ENCODE data around the gene SPOUT1.
A peak's percentile ranks its signal among the peaks of the same experiment; 100 is the strongest.

The SPOUT1 gene

DNA sequence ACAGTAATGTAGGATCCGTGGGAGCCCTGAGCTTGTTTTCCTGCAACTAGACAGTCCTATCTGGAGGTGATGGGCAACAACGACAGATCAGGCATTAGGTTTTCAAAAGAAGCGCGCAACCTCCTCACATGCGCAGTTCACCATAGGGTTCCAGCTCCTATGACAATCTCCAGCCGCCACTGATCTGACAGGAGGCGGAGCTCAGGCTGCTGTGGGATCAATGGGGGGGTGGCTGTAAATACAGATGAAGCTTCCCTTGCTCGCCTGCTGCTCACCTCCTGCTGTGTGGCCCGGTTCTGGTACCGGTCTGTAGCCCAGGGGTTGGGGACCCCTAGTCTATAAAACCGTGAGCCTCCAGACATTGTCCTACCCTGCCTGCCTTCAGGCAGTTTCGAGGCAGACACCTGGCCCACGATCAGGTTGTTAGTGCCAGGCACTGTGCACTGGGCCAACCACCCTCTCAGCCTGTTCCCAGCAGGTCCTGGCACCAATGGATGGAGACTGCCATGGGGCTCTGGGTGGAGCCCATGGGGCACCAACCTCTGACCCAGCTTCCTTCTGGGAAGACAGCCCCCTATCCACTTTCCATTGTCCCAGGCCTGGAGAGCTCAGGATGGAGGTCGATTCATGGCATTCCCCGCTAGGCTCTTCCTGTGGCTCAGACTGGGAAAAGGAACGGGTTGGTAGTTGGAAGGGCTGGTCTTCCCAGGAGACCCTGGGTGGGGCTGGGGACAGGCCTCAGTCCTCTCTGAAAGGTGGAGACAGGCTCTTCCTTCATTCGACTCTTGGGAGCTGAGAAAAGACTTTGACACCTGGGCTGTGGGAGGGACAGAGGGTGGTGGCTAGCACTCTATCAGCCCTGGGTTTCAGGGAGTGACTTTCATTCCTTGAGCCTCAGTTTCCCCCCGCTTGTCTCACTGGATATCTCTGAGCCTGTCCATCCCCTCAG is 9.6 kb downstream of the SPOUT1 start:
- TF ChIP-seq, protein P1, sequence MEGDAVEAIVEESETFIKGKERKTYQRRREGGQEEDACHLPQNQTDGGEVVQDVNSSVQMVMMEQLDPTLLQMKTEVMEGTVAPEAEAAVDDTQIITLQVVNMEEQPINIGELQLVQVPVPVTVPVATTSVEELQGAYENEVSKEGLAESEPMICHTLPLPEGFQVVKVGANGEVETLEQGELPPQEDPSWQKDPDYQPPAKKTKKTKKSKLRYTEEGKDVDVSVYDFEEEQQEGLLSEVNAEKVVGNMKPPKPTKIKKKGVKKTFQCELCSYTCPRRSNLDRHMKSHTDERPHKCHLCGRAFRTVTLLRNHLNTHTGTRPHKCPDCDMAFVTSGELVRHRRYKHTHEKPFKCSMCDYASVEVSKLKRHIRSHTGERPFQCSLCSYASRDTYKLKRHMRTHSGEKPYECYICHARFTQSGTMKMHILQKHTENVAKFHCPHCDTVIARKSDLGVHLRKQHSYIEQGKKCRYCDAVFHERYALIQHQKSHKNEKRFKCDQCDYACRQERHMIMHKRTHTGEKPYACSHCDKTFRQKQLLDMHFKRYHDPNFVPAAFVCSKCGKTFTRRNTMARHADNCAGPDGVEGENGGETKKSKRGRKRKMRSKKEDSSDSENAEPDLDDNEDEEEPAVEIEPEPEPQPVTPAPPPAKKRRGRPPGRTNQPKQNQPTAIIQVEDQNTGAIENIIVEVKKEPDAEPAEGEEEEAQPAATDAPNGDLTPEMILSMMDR (IDR thresholded peaks at IDR 0.05; ENCODE audit: low read depth, low read length): no peak
- DNase-seq (ENCODE audit: low read depth, low spot score): no peak
- in situ Hi-C loops (cut with HindIII; ENCODE audit: low sequenced_read_pairs): no loop called here
- no peak overlapping the region for H3K4me3 ChIP-seq (ENCODE audit: low read depth, low read length)

DNA sequence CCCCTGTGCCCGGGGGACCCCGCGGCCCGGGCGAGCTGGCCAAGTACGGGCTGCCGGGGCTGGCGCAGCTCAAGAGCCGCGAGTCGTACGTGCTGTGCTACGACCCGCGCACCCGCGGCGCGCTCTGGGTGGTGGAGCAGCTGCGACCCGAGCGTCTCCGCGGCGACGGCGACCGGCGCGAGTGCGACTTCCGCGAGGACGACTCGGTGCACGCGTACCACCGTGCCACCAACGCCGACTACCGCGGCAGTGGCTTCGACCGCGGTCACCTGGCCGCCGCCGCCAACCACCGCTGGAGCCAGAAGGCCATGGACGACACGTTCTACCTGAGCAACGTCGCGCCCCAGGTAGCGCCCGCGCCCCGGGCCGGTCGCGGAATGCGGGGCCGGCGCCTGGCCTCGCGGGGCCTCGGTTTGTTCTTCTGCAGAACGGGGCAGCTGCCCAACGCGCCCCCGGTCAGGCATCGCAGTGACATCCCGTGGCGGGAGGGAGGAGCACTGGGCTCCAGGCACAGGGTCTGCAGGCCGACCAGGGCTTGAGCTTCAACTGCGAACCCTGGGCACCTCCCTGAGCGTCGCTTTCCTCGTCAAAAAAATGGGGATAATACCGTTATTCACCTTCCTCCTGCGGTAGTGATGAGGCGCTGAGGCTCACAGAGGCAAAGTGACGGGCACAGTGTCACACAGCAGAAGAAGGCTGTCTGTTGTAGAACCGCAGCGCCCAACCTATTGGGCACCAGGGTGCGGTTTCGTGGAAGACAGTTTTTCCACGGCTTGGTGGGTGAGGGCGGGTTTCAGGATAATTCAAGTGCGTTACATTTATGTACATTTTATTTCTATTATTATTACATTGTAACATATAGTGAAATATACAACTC is 10.5 kb downstream of the SPOUT1 start:
- peak overlapping the region; percentile 63 for H3K4me3 ChIP-seq (ENCODE audit: low read depth, low read length)
- TF ChIP-seq, protein P1 (IDR thresholded peaks at IDR 0.05; ENCODE audit: low read depth, low read length): no peak
- no peak for DNase-seq (ENCODE audit: low read depth, low spot score)
- in situ Hi-C loops (cut with HindIII; ENCODE audit: low sequenced_read_pairs): no loop called here

DNA sequence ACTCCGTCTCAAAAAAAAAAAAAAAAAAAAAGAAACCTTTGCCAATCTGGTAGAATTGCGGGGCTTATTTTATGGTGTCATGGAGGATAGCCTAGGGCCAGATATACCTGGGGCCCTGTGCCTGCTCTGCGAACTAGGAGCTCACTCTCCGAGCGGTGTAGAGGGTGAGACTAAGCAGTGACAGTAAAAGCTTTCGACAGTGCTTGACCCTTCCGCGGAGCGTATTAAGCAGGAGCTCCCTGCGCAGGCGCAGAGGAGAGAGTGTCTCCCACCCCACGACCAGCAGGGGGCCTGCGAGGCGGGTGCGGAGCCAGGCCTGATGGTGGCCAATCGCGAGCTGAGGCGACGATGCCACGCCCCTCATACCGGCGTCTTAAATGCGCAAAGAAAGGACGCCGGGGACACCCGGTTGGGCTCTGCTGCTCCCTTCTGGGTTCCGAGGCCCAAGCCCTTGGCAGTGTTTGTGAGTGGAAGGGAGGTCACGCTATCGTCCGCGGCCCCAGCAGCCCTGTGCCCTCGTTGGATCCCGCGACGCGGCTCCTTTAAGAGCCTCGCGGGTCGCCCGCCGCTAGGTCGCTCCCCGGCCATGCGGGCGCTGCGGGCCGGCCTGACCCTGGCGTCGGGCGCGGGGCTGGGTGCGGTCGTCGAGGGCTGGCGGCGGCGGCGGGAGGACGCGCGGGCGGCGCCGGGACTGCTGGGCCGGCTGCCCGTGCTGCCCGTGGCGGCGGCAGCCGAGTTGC is 11.3 kb downstream of the SPOUT1 start, which contains the start of gene ENDOG:
Gene ENDOG (plus strand): TSS at position 402 of the 740 bp plus-strand sequence. CDS start 185 bp downstream, at position 587.
- in situ Hi-C loops (cut with HindIII; ENCODE audit: low sequenced_read_pairs): no loop called here
- TF ChIP-seq, protein P1 (IDR thresholded peaks at IDR 0.05; ENCODE audit: low read depth, low read length): peak; percentile 90
- peak within 1 kb of the TSS; percentile 63 for H3K4me3 ChIP-seq (ENCODE audit: low read depth, low read length)
- DNase-seq (ENCODE audit: low read depth, low spot score): peak; percentile 97

DNA sequence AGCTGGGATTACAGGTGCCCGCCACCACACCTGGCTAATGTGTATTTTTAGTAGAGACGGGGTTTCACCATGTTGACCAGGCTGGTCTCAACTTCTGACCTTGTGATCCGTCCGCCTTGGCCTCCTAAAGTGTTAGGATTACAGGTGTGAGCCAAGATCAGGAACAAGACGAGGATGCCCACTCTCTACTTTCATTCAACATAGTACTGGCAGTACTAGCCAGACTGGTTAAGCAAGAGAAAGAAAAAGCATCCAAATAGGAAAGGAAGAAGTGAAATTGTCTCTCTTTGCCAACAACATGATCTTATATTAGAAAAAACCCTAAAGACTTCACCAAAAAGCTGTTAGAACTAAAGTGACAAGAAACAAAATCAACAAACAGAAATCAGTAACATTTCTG is 18.7 kb downstream of the SPOUT1 start:
- in situ Hi-C loops (cut with HindIII; ENCODE audit: low sequenced_read_pairs): no loop called here
- TF ChIP-seq, protein P1 (IDR thresholded peaks at IDR 0.05; ENCODE audit: low read depth, low read length): no peak
- H3K4me3 ChIP-seq (ENCODE audit: low read depth, low read length): no peak overlapping the region
- DNase-seq (ENCODE audit: low read depth, low spot score): no peak

DNA sequence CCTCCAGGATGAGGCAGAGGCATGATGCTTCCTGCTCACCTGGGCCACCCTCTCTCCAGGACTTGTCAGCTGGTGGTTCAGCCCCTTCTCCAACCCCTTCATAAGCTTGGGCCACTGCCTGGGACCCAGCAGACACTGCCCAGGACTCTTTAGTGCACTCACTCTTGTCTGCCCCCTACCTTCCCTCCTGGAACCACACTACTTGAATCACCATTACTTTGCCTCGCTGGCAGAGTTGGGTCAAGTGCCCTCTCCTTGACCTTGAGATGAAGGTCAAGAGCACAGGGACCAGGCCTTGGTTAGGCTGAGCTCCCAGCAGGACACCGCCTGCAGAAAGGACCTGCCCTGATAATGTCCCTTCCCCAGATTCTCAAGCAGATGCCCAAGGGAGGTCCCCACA is 19.8 kb downstream of the SPOUT1 start:
- TF ChIP-seq, protein P1 (IDR thresholded peaks at IDR 0.05; ENCODE audit: low read depth, low read length): no peak
- in situ Hi-C loops (cut with HindIII; ENCODE audit: low sequenced_read_pairs): no loop called here
- DNase-seq (ENCODE audit: low read depth, low spot score): no peak
- no peak overlapping the region for H3K4me3 ChIP-seq (ENCODE audit: low read depth, low read length)

All from astrocyte of the spinal cord (primary cell).